Posterior cingulate gyrus (tissue), 11 donors: Measurements from ENCODE around the gene PDZRN3.

ENCODE experiments used
- DNase-seq, 10 donors: peaks; one replicate each; pipeline versions ENCODE4 v3.0.0 to v3.0.0-alpha.2; 2020 to 2021; ENCODE audit warnings: mixed read lengths in 3 of 10
- intact Hi-C: fragments of 100-400 bp; cut with DNase I; formaldehyde crosslinking; loops from one replicate; pipeline ENCODE4 v1.15.1; 2023

The PDZRN3 gene

GRCh38 chr3:73530022-73530396 lies 94.7 kb downstream of the PDZRN3 start:
- no peak for DNase-seq
- intact Hi-C loops: no loop called here

GRCh38 chr3:73529308-73530021 lies 95.3 kb downstream of the PDZRN3 start:
- intact Hi-C loops: no loop called here
- no peak for DNase-seq

DNA sequence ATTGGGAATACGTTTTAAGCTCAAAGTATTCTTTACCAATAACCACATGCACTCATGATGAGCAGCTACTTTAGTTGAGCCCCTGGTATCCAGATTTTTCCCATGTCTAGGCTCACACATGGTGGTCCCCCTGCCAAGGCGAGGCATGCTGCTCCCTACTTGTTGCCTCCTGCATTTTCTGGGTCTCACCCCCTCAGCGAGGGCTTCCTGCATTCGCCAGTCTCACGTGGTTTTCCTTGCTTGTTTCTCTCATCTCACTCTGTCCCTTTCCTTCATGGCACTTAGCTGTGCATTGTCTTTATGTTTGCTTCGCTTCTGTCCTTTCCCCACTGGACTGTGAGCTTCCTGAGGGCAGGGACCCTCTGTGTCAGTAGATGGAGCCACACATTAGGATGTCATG lies 99.2 kb downstream of the PDZRN3 start:
- intact Hi-C loops: no loop called here
- DNase-seq: no peak

GRCh38 chr3:73523661-73524060 lies 101.1 kb downstream of the PDZRN3 start:
- DNase-seq: no peak
- intact Hi-C loops: no loop called here

GRCh38 chr3:73521734-73522336 lies 102.9 kb downstream of the PDZRN3 start:
- no peak for DNase-seq
- intact Hi-C loops: no loop called here

- intact Hi-C loops: no loop called here
- DNase-seq: peak in 9 of 10 donors; percentile 16 to 92 (median 47)
Measured at GRCh38 chr3:73520931-73521461, 103.7 kb downstream of the PDZRN3 start.

GRCh38 chr3:73516631-73517030 lies 108.1 kb downstream of the PDZRN3 start:
- intact Hi-C loops: loop anchor here (10.0 kb wide), 1 partner anchor 108 kb away; the partner anchor contains the start of gene PDZRN3
- DNase-seq: peak in 1 of 10 donors; percentile 29

DNA sequence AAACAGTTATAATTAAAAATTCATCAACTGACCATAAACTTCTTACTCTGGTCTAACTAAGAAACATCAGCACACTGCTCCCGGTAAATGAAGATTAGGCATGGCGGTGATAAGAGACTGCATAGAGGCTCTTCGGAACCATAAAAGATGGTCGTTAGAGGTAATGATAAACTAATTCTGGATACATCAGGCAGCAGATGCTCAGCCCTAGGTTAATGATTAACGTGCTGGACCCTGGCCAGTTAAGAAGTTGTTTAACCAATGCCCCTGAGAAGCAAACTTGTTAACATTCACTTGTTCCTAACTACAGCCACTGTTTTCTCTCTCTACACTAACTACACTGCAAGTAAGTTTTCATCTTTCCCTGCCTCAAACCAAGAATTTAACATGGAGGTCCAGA lies 111.5 kb downstream of the PDZRN3 start:
- no peak for DNase-seq
- intact Hi-C loops: loop anchor here (10.0 kb wide), 1 partner anchor 112 kb away; the partner anchor contains the start of gene PDZRN3

- intact Hi-C loops: loop anchor here (10.0 kb wide), 1 partner anchor 113 kb away; the partner anchor contains the start of gene PDZRN3
- peak in 7 of 10 donors; percentile 34 to 89 (median 51) for DNase-seq
Measured at GRCh38 chr3:73511571-73512525, 112.9 kb downstream of the PDZRN3 start.

DNA sequence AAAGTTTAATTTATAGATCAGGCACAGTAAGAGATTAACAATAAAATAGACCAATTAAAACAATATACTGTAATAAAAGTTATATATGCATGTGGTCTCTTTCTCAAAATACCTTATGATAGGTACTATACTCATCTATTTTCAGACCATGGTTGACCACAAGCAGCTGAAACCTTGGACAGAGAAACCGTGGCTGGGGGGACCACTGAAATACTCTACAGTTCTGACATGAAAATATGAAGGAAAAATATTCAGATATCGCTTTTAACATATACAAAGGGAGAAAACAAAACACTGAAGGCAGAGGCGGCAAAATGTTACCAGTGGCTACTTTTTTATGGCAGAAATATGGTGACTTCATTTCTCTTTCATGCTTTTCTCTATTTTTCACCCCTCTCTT lies 114.0 kb downstream of the PDZRN3 start:
- DNase-seq: no peak
- intact Hi-C loops: loop anchor here (10.0 kb wide), 1 partner anchor 114 kb away; the partner anchor contains the start of gene PDZRN3

DNA sequence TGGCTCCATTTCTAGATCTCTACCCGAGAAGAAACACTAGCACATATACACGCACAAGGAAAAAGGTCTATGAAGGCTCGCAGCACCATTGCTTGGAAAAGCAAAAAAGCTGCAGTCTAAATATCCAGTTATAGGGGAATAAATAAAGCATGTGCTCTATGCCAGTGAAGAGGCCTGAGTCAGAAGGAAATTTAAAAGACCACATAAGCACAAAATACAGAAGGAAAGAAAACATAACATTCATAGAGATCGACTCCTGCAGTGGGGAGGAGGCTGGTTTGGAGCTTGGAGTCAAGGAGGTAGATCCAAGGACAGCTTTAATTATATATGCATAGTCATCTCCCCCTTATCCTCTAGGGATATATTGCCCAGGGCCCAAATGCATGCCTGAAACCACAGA lies 114.4 kb downstream of the PDZRN3 start:
- no peak for DNase-seq
- intact Hi-C loops: loop anchor here (10.0 kb wide), 1 partner anchor 114 kb away; the partner anchor contains the start of gene PDZRN3

GRCh38 chr3:73509816-73510215 lies 114.9 kb downstream of the PDZRN3 start:
- no peak for DNase-seq
- intact Hi-C loops: loop anchor here (2.0 to 10.0 kb wide), 2 partner anchors 115 to 339 kb away; partner anchors contain the start of gene PDZRN3

DNA sequence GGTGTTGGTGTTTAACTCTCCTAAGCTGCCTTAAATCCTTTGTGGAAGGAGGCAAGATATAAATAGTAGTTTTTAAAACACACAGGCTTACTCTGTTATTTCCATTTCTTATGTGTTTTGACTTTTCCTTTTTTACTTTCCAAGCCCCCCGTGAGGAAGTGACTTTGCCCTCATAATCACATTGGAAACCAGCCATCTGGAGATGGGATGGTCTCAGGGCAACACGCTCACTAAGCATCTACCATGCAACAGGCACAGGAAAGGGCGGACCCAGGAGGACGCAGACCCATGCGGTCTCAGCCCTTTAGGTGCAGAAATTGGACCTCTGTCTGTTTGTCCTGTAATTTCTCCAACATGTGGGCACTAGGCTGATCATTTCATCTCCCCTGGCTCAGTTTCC lies 115.7 kb downstream of the PDZRN3 start:
- no peak for DNase-seq
- intact Hi-C loops: loop anchor here (2.0 kb wide), 1 partner anchor 340 kb away; no protein-coding TSS in a partner anchor

DNA sequence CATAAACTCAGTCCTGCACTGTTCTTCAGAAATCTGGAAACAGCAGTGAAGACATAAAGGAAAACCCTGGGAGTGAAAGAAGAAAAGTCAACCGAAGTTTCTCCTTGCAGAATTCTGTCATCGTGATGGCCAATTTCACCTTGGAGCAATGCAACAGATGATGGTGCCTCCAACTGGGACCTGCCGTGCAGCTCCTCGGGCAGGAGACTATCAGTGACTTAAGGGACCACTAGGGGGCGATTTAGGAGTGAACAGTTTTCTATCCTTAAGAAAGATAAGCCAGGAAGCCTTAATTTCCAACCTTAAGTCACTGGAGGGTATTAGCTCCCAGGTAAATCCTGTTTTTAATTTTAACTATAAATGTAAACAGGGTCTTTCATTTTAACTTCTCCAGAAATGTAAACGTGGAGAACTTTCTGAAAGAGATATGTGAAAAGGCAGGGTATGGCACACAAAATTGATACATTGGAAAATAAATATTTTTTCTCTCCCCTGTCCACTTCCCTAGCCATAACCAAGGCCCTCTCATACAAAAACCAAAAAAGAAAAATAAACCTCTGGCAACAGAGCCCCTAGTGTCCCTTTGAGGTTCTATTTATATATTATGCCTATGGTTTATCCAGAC lies 116.3 kb downstream of the PDZRN3 start:
- intact Hi-C loops: loop anchor here (1.0 to 2.0 kb wide), 2 partner anchors 260 to 340 kb away; no protein-coding TSS in a partner anchor
- peak in 4 of 10 donors; percentile 45 to 88 (median 53) for DNase-seq

GRCh38 chr3:73504852-73505251 lies 119.9 kb downstream of the PDZRN3 start:
- intact Hi-C loops: no loop called here
- no peak for DNase-seq

DNA sequence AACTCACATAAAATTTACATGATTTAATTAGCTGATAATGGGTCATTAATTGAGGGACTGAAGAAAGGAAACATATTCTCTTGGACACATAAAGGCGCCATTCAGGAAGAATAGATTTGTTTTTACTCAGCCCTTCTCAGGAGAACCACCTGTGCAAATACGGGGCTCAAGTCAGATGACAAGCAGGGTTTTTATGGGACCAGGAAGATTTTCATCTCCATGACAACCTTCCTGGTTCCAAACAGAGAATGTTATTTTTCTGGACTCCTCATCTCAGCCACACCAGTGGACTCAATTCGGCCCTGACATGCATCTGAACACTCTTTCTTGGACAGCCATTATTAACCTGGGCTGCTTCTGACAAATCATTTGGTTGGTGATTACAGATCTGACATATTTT lies 120.5 kb downstream of the PDZRN3 start:
- DNase-seq: no peak
- intact Hi-C loops: no loop called here

DNA sequence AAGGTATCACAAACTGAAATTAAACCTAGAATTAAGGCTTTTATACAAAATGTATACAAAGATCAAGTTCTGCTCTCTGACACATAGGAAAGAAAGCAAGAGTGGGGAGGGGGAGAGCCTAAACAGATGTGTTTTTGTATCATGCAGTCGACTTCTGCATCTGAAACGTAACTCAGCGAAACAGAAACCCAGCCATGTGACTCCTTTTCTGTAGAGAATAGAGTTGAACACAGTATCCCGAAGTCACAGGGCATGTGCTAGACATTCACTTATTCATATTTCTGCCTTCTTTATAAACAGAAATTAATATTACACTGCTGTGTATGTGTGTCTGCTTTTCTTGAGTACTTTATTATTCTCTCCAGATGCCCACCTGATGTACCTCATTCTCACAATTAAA lies 121.0 kb downstream of the PDZRN3 start:
- intact Hi-C loops: no loop called here
- no peak for DNase-seq

DNA sequence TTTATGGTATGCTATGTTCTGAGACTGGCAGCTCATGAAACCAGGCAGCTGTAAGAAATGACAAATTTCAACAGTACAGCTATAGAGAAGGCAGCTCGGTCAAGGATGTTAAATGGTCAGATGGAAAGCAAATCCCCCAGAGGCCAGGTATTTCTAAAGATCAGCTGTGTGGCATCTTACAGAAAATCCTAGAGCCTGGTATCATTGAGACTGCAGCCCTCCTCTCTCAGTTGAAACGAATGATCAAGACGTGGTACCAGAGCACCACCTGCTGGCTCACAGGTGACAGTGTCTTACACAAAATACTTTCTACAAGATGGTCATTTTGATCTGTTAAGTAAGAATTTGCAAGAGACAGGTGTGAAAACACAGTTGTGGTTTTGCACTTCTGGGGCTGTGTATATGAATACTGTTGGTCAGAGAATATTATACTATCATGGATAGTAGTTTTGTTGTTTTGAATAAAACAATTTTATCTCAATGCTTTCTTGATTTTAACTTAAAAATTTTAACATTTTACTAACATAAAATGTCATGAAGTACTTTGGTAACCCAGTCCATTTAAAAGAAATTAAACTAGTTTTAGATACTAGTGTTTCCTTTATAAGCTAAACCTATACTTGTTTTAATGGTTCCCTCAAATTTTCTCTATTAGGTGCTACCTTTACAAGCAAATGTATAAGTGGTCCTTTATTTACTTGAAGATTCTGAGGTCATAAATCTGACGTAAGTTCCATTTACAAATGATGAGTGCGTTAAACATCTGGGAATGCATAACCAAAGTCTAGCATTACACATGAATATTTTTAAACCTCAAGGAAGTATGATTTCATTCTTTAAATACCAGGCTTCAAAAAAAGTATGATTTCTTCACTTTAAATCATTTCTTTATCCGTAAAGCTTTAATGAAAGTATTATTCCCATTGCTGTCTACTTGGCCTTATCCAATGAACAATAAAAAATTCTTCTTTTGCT lies 121.8 kb downstream of the PDZRN3 start:
- DNase-seq: peak in 9 of 10 donors; percentile 40 to 94 (median 71)
- intact Hi-C loops: loop anchor here (1.0 kb wide), 1 partner anchor 402 kb away; no protein-coding TSS in a partner anchor

GRCh38 chr3:73500321-73500720 lies 124.4 kb downstream of the PDZRN3 start:
- no peak for DNase-seq
- intact Hi-C loops: no loop called here
